OCI-LY1 (cell line): ENCODE measurements around the gene GSTP1.
"Not testable (repeated sequence)": the region's sequence is repeated elsewhere in the genome, so short reads cannot be mapped to it uniquely, and the experiment has no call there.

Experiments used
- EZH2 ChIP-seq: fragments of 200-600 bp; sonication (generic), shearing (Covaris generic); IDR thresholded peaks from 2 replicates; pipeline ENCODE4 v1.8.0; 2017; ENCODE audit warnings: borderline replicate concordance, mixed run types, mild to moderate bottlenecking, antibody characterized with exemption, low read length, moderate library complexity, mixed read lengths
- TF ChIP-seq, protein P1 (sequence below): fragments of 200-600 bp; sonication (generic), shearing (Covaris generic); IDR thresholded peaks from 2 replicates; pipeline ENCODE4 v1.5.1; 2017; ENCODE audit warnings: mild to moderate bottlenecking, antibody characterized with exemption, low read length, moderate library complexity, mixed read lengths

DNA sequence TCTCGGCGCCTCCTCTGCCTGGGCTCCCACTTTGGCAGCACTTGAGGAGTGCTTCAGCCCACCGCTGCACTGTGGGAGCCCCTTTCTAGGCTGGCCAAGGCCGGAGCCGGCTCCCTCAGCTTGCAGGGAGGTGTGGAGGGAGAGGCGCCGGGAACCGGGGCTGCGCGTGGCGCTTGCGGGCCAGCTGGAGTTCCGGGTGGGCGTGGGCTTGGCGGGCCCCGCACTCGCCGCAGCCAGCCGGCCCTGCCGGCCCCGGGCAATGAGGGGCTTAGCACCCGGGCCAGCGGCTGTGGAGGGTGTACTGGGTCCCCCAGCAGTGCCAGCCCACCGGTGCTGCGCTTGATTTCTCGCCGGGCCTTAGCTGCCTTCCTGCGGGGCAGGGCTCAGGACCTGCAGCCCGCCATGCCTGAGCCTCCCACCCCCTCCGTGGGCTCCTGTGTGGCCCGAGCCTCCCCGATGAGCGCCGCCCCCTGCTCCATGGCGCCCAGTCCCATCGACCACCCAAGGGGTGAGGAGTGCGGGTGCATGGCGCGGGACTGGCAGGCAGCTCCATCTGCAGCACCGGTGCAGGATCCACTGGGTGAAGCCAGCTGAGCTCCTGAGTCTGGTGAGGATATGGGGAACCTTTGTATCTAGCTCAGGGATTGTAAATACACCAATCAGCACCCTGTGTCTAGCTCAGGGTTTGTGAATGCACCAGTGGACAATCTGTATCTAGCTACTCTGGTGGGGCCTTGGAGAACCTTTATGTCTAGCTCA is 35.5 kb downstream of the GSTP1 start:
- not testable (repeated sequence) for TF ChIP-seq EZH2
- TF ChIP-seq, protein P1, sequence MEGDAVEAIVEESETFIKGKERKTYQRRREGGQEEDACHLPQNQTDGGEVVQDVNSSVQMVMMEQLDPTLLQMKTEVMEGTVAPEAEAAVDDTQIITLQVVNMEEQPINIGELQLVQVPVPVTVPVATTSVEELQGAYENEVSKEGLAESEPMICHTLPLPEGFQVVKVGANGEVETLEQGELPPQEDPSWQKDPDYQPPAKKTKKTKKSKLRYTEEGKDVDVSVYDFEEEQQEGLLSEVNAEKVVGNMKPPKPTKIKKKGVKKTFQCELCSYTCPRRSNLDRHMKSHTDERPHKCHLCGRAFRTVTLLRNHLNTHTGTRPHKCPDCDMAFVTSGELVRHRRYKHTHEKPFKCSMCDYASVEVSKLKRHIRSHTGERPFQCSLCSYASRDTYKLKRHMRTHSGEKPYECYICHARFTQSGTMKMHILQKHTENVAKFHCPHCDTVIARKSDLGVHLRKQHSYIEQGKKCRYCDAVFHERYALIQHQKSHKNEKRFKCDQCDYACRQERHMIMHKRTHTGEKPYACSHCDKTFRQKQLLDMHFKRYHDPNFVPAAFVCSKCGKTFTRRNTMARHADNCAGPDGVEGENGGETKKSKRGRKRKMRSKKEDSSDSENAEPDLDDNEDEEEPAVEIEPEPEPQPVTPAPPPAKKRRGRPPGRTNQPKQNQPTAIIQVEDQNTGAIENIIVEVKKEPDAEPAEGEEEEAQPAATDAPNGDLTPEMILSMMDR = not testable (repeated sequence)
